ENCODE results near the gene TMEM39B.
"Not testable (repeated sequence)": the region's sequence is repeated elsewhere in the genome, so short reads cannot be mapped to it uniquely, and the experiment has no call there.

TMEM39B gene

DNA sequence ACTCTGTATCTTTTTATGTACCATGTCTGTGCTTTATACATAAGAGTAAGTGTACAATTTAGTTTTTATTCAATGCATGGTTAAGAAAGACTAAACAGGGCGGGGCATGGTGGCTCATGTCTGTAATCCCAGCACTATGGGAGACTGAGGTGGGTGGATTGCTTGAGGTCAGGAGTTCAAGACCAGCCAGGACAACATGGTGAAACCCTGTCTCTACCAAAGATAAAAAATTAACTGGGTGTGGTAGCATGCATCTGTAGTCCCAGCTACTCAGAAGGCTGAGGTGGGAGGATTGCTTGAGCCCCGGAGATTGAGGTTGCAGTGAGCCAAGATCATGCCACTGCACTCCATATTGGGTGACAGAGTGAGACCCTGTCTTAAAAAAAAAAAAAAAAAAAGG, 50.6 kb downstream of the TMEM39B start:
- H3K4me1 ChIP-seq (ENCODE audit: control insufficient read depth, insufficient read depth, low read length) = peaks cover 11% of the 10 kb centered on the region
- H3K27me3 ChIP-seq (ENCODE audit: control insufficient read depth, insufficient read depth, low read length); H3K9me3 ChIP-seq (ENCODE audit: control insufficient read depth, low read length); H3K4me3 ChIP-seq (ENCODE audit: low read length); H3K9ac ChIP-seq (ENCODE audit: low read length); H3K36me3 ChIP-seq (ENCODE audit: control insufficient read depth, insufficient read depth, low read length): not testable (repeated sequence)

DNA sequence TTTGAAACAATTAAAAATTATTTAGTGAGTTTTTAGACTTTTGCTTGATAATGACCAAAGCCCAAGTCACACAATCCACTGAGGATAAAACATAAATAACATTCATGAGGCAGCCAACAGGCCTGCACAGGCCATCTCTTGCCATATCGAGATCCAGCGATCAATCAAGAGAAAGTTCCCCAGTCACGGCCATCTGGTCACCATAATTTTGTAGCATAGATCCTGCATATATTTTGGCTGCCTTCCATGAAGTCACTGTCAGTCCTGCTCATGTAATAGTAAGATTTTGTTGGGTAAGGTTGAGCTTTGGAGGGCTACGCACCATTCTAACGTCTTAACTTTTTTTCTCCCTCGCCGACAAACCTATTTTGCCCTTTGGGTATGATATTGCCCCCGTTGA, 52.6 kb downstream of the TMEM39B start:
- H3K4me1 ChIP-seq (ENCODE audit: control insufficient read depth, insufficient read depth, low read length) = peaks cover 11% of the 10 kb centered on the region

DNA sequence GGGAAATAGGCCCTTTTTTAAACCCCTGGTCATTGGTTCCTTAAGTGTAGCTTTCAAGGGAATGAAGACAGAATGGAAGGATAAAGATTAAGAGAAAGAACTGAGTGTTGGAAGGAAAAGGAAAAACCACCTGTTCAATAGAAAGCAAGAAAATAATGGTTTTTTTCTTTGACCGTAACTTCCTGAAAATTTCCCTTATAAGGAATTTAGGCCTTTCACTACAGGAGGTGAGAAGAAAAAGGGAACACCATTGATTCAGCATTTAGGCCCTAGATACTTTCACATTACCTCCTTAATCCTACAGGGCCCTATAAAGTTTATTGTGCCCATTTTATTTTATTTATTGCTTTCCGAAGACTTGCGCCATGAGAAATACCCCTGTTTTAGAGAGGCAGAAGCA, 54.0 kb downstream of the TMEM39B start:
- Histone ChIP-seq H3K4me1 (ENCODE audit: control insufficient read depth, insufficient read depth, low read length) (peaks cover 6% of the 10 kb centered on the region), H3K9me3 (ENCODE audit: control insufficient read depth, low read length) (no peaks in the 10 kb centered on the region), H3K4me3 (ENCODE audit: low read length) (no peak overlapping the region), H3K36me3 (ENCODE audit: control insufficient read depth, insufficient read depth, low read length) (no peaks in the 10 kb centered on the region), H3K27me3 (ENCODE audit: control insufficient read depth, insufficient read depth, low read length) (no peaks in the 10 kb centered on the region), H3K9ac (ENCODE audit: low read length) (no peak overlapping the region)

More for the DNA sequence above, 52.6 kb downstream of the TMEM39B start:
- H3K27me3 ChIP-seq (ENCODE audit: control insufficient read depth, insufficient read depth, low read length) = no peaks in the 10 kb centered on the region
- H3K4me3 ChIP-seq (ENCODE audit: low read length) = no peak overlapping the region
- no peak overlapping the region for H3K9ac ChIP-seq (ENCODE audit: low read length)
- no peaks in the 10 kb centered on the region for H3K36me3 ChIP-seq (ENCODE audit: control insufficient read depth, insufficient read depth, low read length)
- H3K9me3 ChIP-seq (ENCODE audit: control insufficient read depth, low read length) = no peaks in the 10 kb centered on the region

DNA sequence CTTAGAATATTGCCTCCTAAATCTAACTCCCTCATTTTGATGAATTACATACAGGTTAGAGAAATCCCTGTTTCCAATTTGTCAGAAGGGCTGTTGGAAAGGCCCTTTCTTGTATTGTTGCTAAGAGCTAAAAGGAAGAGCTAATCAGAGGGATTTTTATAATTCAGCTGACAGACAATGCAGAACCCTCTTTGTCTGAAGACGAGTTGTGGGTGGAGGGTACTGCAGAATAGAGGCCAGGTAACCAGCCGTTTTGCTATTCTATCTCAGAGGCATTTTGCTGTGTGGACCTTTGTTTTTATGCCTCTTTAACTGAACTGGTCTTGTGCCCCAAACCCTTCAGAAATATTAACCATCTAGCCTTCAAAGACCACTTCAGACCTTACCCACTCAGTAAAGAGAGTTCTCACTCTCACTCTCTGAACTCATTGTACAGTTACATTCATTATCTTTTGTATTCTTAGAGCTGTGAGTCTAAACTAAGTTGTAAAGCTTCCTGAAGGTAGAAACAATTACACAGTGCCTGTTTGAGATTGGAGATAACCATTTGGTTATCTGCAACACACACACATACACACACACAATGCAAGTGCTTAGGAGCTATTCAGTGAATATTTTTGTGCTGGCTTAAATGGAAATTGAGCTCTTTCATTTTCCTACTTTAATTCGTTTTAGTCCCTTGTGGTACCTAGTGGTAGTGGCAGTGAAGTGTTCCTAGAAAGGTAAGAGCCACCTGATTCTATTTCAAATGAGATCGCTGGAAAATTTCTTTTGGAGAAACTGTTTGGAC, 54.9 kb downstream of the TMEM39B start:
- no peaks in the 10 kb centered on the region for H3K9me3 ChIP-seq (ENCODE audit: control insufficient read depth, low read length)
- no peaks in the 10 kb centered on the region for H3K36me3 ChIP-seq (ENCODE audit: control insufficient read depth, insufficient read depth, low read length)
- H3K27me3 ChIP-seq (ENCODE audit: control insufficient read depth, insufficient read depth, low read length) = no peaks in the 10 kb centered on the region
- no peak overlapping the region for H3K4me3 ChIP-seq (ENCODE audit: low read length)
- no peak overlapping the region for H3K9ac ChIP-seq (ENCODE audit: low read length)
- peaks cover 6% of the 10 kb centered on the region for H3K4me1 ChIP-seq (ENCODE audit: control insufficient read depth, insufficient read depth, low read length)

DNA sequence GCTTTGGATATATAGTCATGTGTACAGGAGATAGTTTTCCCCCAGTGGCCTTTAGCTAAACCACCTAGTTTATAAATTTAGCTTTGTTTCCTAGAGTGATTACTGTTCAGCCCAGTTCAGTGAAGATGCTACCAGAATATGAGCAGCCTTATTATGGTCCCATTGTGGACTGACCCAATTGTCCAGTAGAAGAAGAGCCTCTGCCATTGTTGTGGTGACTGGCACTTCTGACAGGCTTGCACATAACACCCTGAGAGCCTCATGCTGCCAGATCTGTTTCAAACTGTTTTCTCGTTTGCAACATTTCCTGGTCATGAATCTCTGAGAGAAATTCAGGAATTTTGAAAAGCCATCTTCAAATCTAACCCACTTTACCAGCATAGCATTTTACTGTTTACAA, 55.7 kb downstream of the TMEM39B start:
- H3K4me1 ChIP-seq (ENCODE audit: control insufficient read depth, insufficient read depth, low read length) = peaks cover 6% of the 10 kb centered on the region
- no peak overlapping the region for H3K9ac ChIP-seq (ENCODE audit: low read length)
- H3K27me3 ChIP-seq (ENCODE audit: control insufficient read depth, insufficient read depth, low read length) = no peaks in the 10 kb centered on the region
- H3K36me3 ChIP-seq (ENCODE audit: control insufficient read depth, insufficient read depth, low read length) = no peaks in the 10 kb centered on the region
- no peak overlapping the region for H3K4me3 ChIP-seq (ENCODE audit: low read length)
- no peaks in the 10 kb centered on the region for H3K9me3 ChIP-seq (ENCODE audit: control insufficient read depth, low read length)

DNA sequence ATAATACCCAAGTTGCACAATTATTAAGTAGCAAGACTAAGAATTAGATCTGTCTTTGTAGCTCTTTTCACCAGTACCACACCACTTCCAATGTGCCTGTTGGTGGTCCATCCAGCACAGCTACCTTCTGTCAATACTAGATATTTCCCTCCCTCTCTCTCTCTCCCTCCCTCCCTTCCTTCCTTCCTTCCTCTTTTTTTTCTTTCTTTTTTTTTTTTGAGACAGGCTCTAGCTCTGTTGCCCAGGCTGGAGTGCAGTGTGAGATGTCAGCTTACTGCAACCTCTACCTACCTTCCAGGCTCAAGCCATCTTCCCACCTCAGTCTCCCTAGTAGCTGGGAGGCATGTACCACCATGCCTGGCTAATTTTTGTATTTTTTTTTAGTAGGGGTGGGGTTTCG, 56.2 kb downstream of the TMEM39B start:
- Histone ChIP-seq H3K27me3 (ENCODE audit: control insufficient read depth, insufficient read depth, low read length) (no peaks in the 10 kb centered on the region), H3K4me3 (ENCODE audit: low read length) (no peak overlapping the region), H3K36me3 (ENCODE audit: control insufficient read depth, insufficient read depth, low read length) (no peaks in the 10 kb centered on the region), H3K4me1 (ENCODE audit: control insufficient read depth, insufficient read depth, low read length) (peaks cover 6% of the 10 kb centered on the region), H3K9ac (ENCODE audit: low read length) (no peak overlapping the region), H3K9me3 (ENCODE audit: control insufficient read depth, low read length) (no peaks in the 10 kb centered on the region)

DNA sequence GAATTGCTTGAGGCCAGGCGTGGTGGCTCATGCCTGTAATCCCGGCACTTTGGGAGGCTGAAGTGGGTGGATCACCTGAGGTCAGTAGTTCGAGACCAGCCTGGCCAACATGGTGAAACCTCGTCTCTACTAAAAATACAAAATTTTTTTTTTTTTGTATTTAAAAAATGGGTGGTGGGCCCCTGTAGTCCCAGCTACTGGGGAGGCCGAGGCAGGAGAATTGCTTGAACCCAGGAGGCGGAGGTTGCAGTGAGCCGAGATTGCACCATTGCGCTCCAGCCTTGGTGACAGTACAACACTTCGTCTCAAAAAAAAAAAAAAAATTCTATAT, 61.2 kb downstream of the TMEM39B start:
- not testable (repeated sequence) for H3K9ac ChIP-seq (ENCODE audit: low read length); H3K27me3 ChIP-seq (ENCODE audit: control insufficient read depth, insufficient read depth, low read length); H3K4me3 ChIP-seq (ENCODE audit: low read length); H3K4me1 ChIP-seq (ENCODE audit: control insufficient read depth, insufficient read depth, low read length); H3K9me3 ChIP-seq (ENCODE audit: control insufficient read depth, low read length); H3K36me3 ChIP-seq (ENCODE audit: control insufficient read depth, insufficient read depth, low read length)

DNA sequence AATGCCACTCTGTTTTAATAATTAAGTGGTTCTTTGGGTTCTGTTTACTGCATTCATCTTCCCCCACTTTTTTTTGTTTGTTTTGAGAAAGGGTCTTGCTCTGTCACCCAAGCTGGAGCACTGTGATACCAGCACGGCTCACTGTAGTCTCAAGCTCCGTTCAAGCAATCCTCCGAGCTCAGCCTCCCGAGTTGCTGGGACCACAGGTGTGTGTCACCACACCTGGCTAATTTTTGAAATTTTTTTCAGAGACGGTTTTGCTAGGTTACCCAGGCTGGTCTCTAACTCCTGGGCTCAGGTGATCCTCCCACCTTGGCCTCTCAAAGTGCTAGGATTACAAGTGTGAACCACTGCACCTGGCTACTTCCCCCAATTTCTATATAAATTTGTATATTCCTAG, 64.4 kb downstream of the TMEM39B start:
- Histone ChIP-seq H3K36me3 (ENCODE audit: control insufficient read depth, insufficient read depth, low read length) (no peaks in the 10 kb centered on the region), H3K9me3 (ENCODE audit: control insufficient read depth, low read length) (no peaks in the 10 kb centered on the region), H3K4me3 (ENCODE audit: low read length) (no peak overlapping the region), H3K27me3 (ENCODE audit: control insufficient read depth, insufficient read depth, low read length) (no peaks in the 10 kb centered on the region), H3K4me1 (ENCODE audit: control insufficient read depth, insufficient read depth, low read length) (peaks cover 3% of the 10 kb centered on the region), H3K9ac (ENCODE audit: low read length) (no peak overlapping the region)

DNA sequence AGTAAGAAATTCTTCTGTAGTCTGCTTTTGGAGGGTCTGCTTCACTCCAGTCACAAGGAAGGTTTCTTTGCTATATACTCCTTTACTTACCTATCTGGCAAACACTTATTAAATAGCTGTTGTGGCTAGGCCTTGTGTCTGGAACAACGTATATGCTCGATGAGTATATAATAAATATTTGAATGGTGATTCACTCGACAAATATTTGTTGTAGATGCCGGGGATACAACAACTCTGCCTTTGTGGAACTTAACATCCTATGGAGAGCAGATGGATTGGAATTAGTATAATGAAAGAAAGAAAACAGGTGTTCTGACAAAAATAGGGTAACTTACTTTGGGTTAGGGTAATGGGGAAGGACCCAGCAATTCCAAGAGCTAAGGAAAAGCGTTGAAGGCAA, 66.2 kb downstream of the TMEM39B start:
- no peaks in the 10 kb centered on the region for H3K27me3 ChIP-seq (ENCODE audit: control insufficient read depth, insufficient read depth, low read length)
- peaks cover 7% of the 10 kb centered on the region for H3K4me1 ChIP-seq (ENCODE audit: control insufficient read depth, insufficient read depth, low read length)
- no peaks in the 10 kb centered on the region for H3K36me3 ChIP-seq (ENCODE audit: control insufficient read depth, insufficient read depth, low read length)
- no peak overlapping the region for H3K9ac ChIP-seq (ENCODE audit: low read length)
- H3K4me3 ChIP-seq (ENCODE audit: low read length) = no peak overlapping the region
- H3K9me3 ChIP-seq (ENCODE audit: control insufficient read depth, low read length) = no peaks in the 10 kb centered on the region

DNA sequence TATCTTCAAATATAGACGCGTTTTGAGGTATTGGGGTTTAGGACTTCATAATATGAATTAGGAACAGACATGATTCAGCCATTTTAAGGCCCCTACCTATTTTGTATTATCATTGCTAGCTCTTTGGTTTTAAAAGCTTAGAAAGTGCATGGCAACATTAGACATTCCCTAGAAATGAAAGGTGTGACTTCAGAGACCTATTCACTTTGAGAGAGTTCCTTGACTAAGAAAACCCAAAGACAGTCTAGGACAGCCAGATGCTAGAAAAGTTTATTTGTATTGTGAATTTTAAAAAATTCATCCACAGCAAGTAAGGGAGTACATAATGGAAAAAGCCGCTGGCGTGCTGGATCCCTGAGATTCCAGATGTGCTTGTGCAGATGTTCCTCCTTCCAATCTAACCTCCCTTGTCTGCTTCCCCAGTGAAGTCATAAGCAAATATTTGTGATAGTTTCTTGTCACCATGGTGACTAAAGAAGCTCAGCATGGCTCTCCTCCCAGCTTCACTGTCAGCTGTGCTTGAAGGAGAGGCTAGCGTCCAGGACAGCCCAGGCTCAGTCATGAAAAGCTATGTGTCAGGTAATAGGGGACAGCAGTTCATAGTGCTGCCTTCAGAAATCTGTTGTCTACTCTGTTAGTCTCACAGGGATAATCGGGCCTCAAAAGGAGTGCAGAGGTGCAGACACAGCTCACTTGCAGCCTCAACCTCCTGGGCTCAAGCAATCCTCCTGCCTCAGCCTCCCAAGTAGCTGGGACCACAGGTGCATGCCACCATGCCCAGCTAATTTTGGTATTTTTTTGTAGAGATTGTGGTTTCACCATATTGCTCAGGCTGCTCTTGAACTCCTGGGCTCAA, 69.9 kb downstream of the TMEM39B start:
- Histone ChIP-seq H3K4me3 (ENCODE audit: low read length) (no peak overlapping the region), H3K4me1 (ENCODE audit: control insufficient read depth, insufficient read depth, low read length) (peaks cover 7% of the 10 kb centered on the region), H3K9ac (ENCODE audit: low read length) (no peak overlapping the region), H3K9me3 (ENCODE audit: control insufficient read depth, low read length) (no peaks in the 10 kb centered on the region), H3K27me3 (ENCODE audit: control insufficient read depth, insufficient read depth, low read length) (no peaks in the 10 kb centered on the region), H3K36me3 (ENCODE audit: control insufficient read depth, insufficient read depth, low read length) (no peaks in the 10 kb centered on the region)

DNA sequence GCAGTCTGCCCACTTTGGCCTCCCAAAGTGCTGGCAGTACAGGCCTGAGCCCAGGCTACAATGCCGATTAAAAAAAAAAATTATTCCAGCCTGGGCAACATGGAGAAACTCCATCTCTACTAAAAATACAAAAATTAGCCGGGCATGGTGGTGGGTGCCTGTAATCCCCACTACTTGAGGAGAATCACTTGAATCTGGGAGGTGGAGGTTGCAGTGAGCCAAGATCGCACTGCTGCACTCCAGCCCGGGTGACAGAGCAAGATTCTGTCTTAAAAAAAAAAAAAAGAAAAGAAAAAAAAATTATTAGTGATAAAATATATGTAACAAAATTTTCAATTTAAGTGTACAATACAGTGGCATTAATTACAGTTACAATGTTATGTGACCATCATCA, 70.6 kb downstream of the TMEM39B start:
- H3K9me3 ChIP-seq (ENCODE audit: control insufficient read depth, low read length) = not testable (repeated sequence)

DNA sequence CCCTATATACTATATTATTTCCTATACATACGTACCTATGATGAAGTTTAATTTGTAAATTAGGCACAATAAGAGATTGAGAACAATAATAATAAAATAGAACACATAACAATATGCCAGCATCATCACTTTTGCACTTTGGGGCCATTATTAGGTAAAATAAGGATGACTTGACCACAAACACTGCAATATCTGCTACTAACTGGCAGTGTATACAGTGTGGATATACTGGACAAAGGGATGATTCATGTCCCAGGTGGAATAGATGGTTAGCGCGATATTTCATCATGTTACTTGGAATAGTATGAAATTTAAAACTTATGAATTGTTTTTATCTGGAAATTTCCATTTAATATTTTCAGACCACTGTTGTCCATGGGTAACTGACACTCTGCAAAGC, 71.3 kb downstream of the TMEM39B start:
- Histone ChIP-seq H3K9me3 (ENCODE audit: control insufficient read depth, low read length) (no peaks in the 10 kb centered on the region), H3K4me1 (ENCODE audit: control insufficient read depth, insufficient read depth, low read length) (peaks cover 7% of the 10 kb centered on the region), H3K9ac (ENCODE audit: low read length) (no peak overlapping the region), H3K4me3 (ENCODE audit: low read length) (no peak overlapping the region), H3K36me3 (ENCODE audit: control insufficient read depth, insufficient read depth, low read length) (no peaks in the 10 kb centered on the region), H3K27me3 (ENCODE audit: control insufficient read depth, insufficient read depth, low read length) (no peaks in the 10 kb centered on the region)

More for the DNA sequence above, 70.6 kb downstream of the TMEM39B start:
- H3K4me3 ChIP-seq (ENCODE audit: low read length); H3K9ac ChIP-seq (ENCODE audit: low read length); H3K36me3 ChIP-seq (ENCODE audit: control insufficient read depth, insufficient read depth, low read length); H3K27me3 ChIP-seq (ENCODE audit: control insufficient read depth, insufficient read depth, low read length); H3K4me1 ChIP-seq (ENCODE audit: control insufficient read depth, insufficient read depth, low read length): not testable (repeated sequence)
